H1 (cell line): Measurements from ENCODE around the gene NUDT3. TPM values are rescaled to one million over a fixed set of nuclear protein-coding genes. Genes with fewer than 3 reads are reported as not detected.

Source experiments
- CTCF ChIA-PET: fragments of 300-600 bp; sonication (Branson Sonifier 250); formaldehyde crosslinking; loops from one replicate; lab custom pipeline; 2021; ENCODE audit not compliant: partially characterized antibody; lab: Charles Lee
- POLR2A ChIA-PET: fragments of 300-600 bp; sonication (Branson Sonifier 250); formaldehyde crosslinking; loops from one replicate; lab custom pipeline; 2021; ENCODE audit warnings: inconsistent platforms; ENCODE audit not compliant: partially characterized antibody; lab: Charles Lee
- DNase-seq, 2 experiments: peaks; one replicate each; pipeline versions ENCODE4 v3.0.0 to v3.0.0-alpha.2; 2010 to 2022; ENCODE audit warnings: low spot score in 2 of 2, low read depth in 1 of 2, mixed read lengths in 1 of 2
- FAIRE-seq: peaks from 2 replicates; lab custom pipeline; 2011; peaks lifted over from hg19 to GRCh38; lab: Jason Lieb, UNC
- H2AFZ ChIP-seq: 2 replicates; pipeline ENCODE4 v1.8.1; 2012; ENCODE audit warnings: low read length, inconsistent platforms
- H2AK5ac ChIP-seq: 2 replicates; pipeline ENCODE4 v1.6.1; 2013; ENCODE audit warnings: low read depth, low read length
- H2BK120ac ChIP-seq: replicated peaks from 2 replicates; pipeline ENCODE3; 2013; ENCODE audit warnings: low read depth, low read length, inconsistent platforms
- H2BK12ac ChIP-seq: 2 replicates; pipeline ENCODE4 v1.6.1; 2013; ENCODE audit warnings: low read depth, low read length
- H2BK15ac ChIP-seq: 2 replicates; pipeline ENCODE4 v1.6.1; 2013; ENCODE audit warnings: low read length
- H2BK20ac ChIP-seq: 2 replicates; pipeline ENCODE4 v1.6.1; 2013; ENCODE audit warnings: low read length
- H2BK5ac ChIP-seq: 2 replicates; pipeline ENCODE4 v1.6.1; 2013; ENCODE audit warnings: low read depth, low read length
- H3K14ac ChIP-seq: 2 replicates; pipeline ENCODE4 v1.6.1; 2013; ENCODE audit warnings: inconsistent platforms; ENCODE audit not compliant: insufficient read length
- H3K18ac ChIP-seq: 2 replicates; pipeline ENCODE4 v1.6.1; 2013; ENCODE audit warnings: low read length; ENCODE audit errors: extremely low read depth
- H3K23ac ChIP-seq: 2 replicates; pipeline ENCODE4 v1.6.1; 2013; ENCODE audit warnings: inconsistent platforms; ENCODE audit not compliant: insufficient read length
- H3K23me2 ChIP-seq: 2 replicates; pipeline ENCODE4 v1.6.1; 2013; ENCODE audit warnings: low read depth, low read length
- H3K27ac ChIP-seq: 2 replicates; pipeline ENCODE4 v1.6.1; 2011; ENCODE audit warnings: low read depth, low read length, inconsistent platforms
- H3K27me3 ChIP-seq, 4 experiments: replicated peaks in 1 of 4; 1 replicate in 1 of 4; 2 replicates in 3 of 4; pipeline versions ENCODE4 v1.6.1 to v1.8.1; 2011 to 2013; ENCODE audit warnings: low read length in 3 of 4, mild to moderate bottlenecking in 3 of 4, inconsistent platforms in 2 of 4, mixed read lengths in 2 of 4, moderate library complexity in 1 of 4; ENCODE audit not compliant: control insufficient read depth in 3 of 4, insufficient read depth in 3 of 4; ENCODE audit errors: extremely low read depth in 1 of 4
- H3K36me3 ChIP-seq, 4 experiments: 2 replicates each; pipeline versions ENCODE4 v1.6.1 to v1.8.1; 2011 to 2013; ENCODE audit warnings: mild to moderate bottlenecking in 4 of 4, low read length in 3 of 4, moderate library complexity in 2 of 4, control low read depth in 1 of 4, inconsistent platforms in 1 of 4; ENCODE audit not compliant: insufficient read depth in 4 of 4, control insufficient read depth in 2 of 4
- H3K4ac ChIP-seq: replicated peaks from 2 replicates; pipeline ENCODE3; 2013; ENCODE audit warnings: low read length, low read depth, mixed read lengths, inconsistent platforms; ENCODE audit not compliant: insufficient read length
- H3K4me1 ChIP-seq, 4 experiments: replicated peaks in 1 of 4; 1 replicate in 1 of 4; 2 replicates in 3 of 4; pipeline versions ENCODE4 v1.6.1 to v1.8.1; 2011 to 2013; ENCODE audit warnings: low read length in 3 of 4, inconsistent platforms in 2 of 4, mixed read lengths in 1 of 4; ENCODE audit not compliant: insufficient read depth in 4 of 4, control insufficient read depth in 3 of 4
- H3K4me2 ChIP-seq, 2 experiments: 2 replicates each; pipeline versions ENCODE4 v1.6.1 to v1.8.1; 2011 to 2013; ENCODE audit warnings: low read depth in 2 of 2, low read length in 2 of 2, control low read depth in 1 of 2, inconsistent platforms in 1 of 2, mild to moderate bottlenecking in 1 of 2; ENCODE audit not compliant: insufficient read depth in 1 of 2
- H3K4me3 ChIP-seq, 4 experiments: fragments of 200-600, 300-600 bp in 1 of 4; sonication (generic), shearing (Covaris generic), sonication (Bioruptor Twin) in 1 of 4; 2 replicates each; pipeline versions ENCODE4 v1.5.1 to v1.8.1; 2011 to 2016; ENCODE audit warnings: low read length in 4 of 4, low read depth in 3 of 4, control low read depth in 2 of 4, inconsistent platforms in 2 of 4, mild to moderate bottlenecking in 2 of 4, mixed read lengths in 1 of 4, moderate library complexity in 1 of 4; ENCODE audit not compliant: insufficient read depth in 2 of 4; ENCODE audit errors: extremely low read depth in 1 of 4
- H3K56ac ChIP-seq: replicated peaks from 2 replicates; pipeline ENCODE3; 2013; ENCODE audit warnings: low read depth, mild to moderate bottlenecking, mixed read lengths, low read length, inconsistent platforms; ENCODE audit not compliant: insufficient read length
- H3K79me1 ChIP-seq: 2 replicates; pipeline ENCODE4 v1.6.1; 2013; ENCODE audit warnings: low read depth, low read length, control low read depth
- H3K79me2 ChIP-seq, 2 experiments: 2 replicates each; pipeline versions ENCODE4 v1.6.1 to v1.8.1; 2012 to 2013; ENCODE audit warnings: low read length in 2 of 2, mild to moderate bottlenecking in 2 of 2, inconsistent platforms in 1 of 2; ENCODE audit not compliant: insufficient read depth in 2 of 2, control insufficient read depth in 1 of 2
- H3K9ac ChIP-seq, 4 experiments: replicated peaks in 1 of 4; 1 replicate in 1 of 4; 2 replicates in 3 of 4; pipeline versions ENCODE4 v1.6.1 to v1.8.1; 2011 to 2013; ENCODE audit warnings: low read depth in 3 of 4, low read length in 3 of 4, control low read depth in 2 of 4, mild to moderate bottlenecking in 2 of 4, moderate library complexity in 2 of 4, inconsistent platforms in 1 of 4; ENCODE audit errors: extremely low read depth in 1 of 4
- H3K9me3 ChIP-seq, 2 experiments: 2 replicates each; pipeline versions ENCODE4 v1.6.1 to v1.8.1; 2012 to 2013; ENCODE audit warnings: mild to moderate bottlenecking in 2 of 2, moderate library complexity in 2 of 2, control low read depth in 1 of 2, inconsistent platforms in 1 of 2, low read depth in 1 of 2, low read length in 1 of 2, mixed read lengths in 1 of 2; ENCODE audit not compliant: insufficient read depth in 2 of 2
- H4K20me1 ChIP-seq, 2 experiments: replicated peaks in 1 of 2; 2 replicates each; pipeline versions ENCODE3 to v1.8.1; 2011 to 2013; ENCODE audit warnings: inconsistent platforms in 2 of 2, low read length in 2 of 2, mild to moderate bottlenecking in 1 of 2; ENCODE audit not compliant: insufficient read depth in 2 of 2, control insufficient read depth in 1 of 2
- H4K5ac ChIP-seq: 2 replicates; pipeline ENCODE4 v1.6.1; 2013; ENCODE audit warnings: low read length, low read depth, mixed read lengths, inconsistent platforms; ENCODE audit not compliant: insufficient read length
- H4K8ac ChIP-seq: 2 replicates; pipeline ENCODE4 v1.8.0; 2013; ENCODE audit warnings: mild to moderate bottlenecking, moderate library complexity, low read length, inconsistent platforms; ENCODE audit not compliant: insufficient read depth; ENCODE audit errors: extremely low read depth
- H4K91ac ChIP-seq: replicated peaks from 2 replicates; pipeline ENCODE3; 2013; ENCODE audit warnings: low read length, mixed read lengths, inconsistent platforms; ENCODE audit not compliant: insufficient read length
- CEBPB ChIP-seq: IDR thresholded peaks from 2 replicates; pipeline ENCODE4 v1.6.1; 2012; ENCODE audit warnings: low read depth, low read length
- CTCF ChIP-seq, 3 experiments: IDR thresholded peaks; 1 replicate in 2 of 3; 2 replicates in 1 of 3; pipeline versions ENCODE4 v1.5.1 to v1.6.1; 2011; ENCODE audit warnings: low read length in 3 of 3, mild to moderate bottlenecking in 3 of 3, inconsistent platforms in 2 of 3, low read depth in 1 of 3, moderate library complexity in 1 of 3; ENCODE audit not compliant: insufficient read depth in 1 of 3; ENCODE audit errors: control extremely low read depth in 1 of 3
- MAFK ChIP-seq: IDR thresholded peaks from 2 replicates; pipeline ENCODE4 v1.6.1; 2012; ENCODE audit warnings: low read depth, mild to moderate bottlenecking, improper control_type of control experiment, low read length
- TBP ChIP-seq: IDR thresholded peaks from 2 replicates; pipeline ENCODE4 v1.6.1; 2011; ENCODE audit warnings: low read depth, low read length, improper control_type of control experiment
- TEAD4 ChIP-seq: IDR thresholded peaks from 2 replicates; pipeline ENCODE4 v1.6.1; 2012; ENCODE audit warnings: low read depth, low read length, inconsistent platforms, mixed read lengths
- WGBS, 2 experiments: shearing (Covaris generic) in 1 of 2; methylation state at CpG; one replicate each; pipeline versions ENCODE4 v1.1.6 to v1.1.7; 2013 to 2015; ENCODE audit warnings: low lambda C conversion rate in 2 of 2, mixed read lengths in 2 of 2, inconsistent platforms in 1 of 2, low coverage in 1 of 2, missing lambda C conversion rate in 1 of 2; ENCODE audit not compliant: insufficient replicate concordance in 2 of 2, insufficient coverage in 1 of 2, insufficient read length in 1 of 2; ENCODE audit errors: extremely low coverage in 1 of 2, missing lambda C conversion rate in 1 of 2; 5-methylcytosine and 5-hydroxymethylcytosine counted together
- polyA plus RNA-seq, 7 experiments: library from polyadenylated mRNA; depleted of rRNA in 3 of 7; stranded (reverse) in 5 of 7; unstranded in 2 of 7; fragments of >200 nt in 5 of 7; fragments of 200-250 nt in 2 of 7; gene quantifications; 1 replicate in 5 of 7; 2 replicates in 1 of 7; 4 replicates in 1 of 7; pipeline versions ENCODE4 v1.2.1 to v1.2.3, GENCODE V29; 2011 to 2013; ENCODE audit warnings: missing spikeins in 2 of 7, mixed read lengths in 2 of 7
- total RNA-seq: library from RNA; stranded (reverse); fragmentation: NEBNext Ultra II Directional; extraction: Animal tissue kit (Norgen Biotek cat#: 25700); gene quantifications from 2 replicates; pipeline ENCODE4 v1.2.1, GENCODE V29; 2021

Gene NUDT3
- total and polyA plus RNA-seq, 2 of the 8 experiments (the other 6 are each of a cell fraction or from before 2014, with no cell fraction given) = 14.1 to 36.9 TPM

GRCh38 chr6:34339971-34340370, 52.5 kb downstream of the NUDT3 start:
- peaks cover 3 to 23% of the 10 kb centered on the region in 2 experiments; a peak in 1 of 4 replicates for H3K79me2 ChIP-seq
- H4K20me1 ChIP-seq = peaks cover 0 to 3% of the 10 kb centered on the region in 2 experiments
- H2BK20ac ChIP-seq = no peak overlapping the region

More at GRCh38 chr6:34339971-34340370, 52.5 kb downstream of the NUDT3 start:
- H3K4me3 ChIP-seq = no peak overlapping the region
- FAIRE-seq = no peak
- TF ChIP-seq CEBPB (no peak), CTCF (IDR thresholded peaks at IDR 0.05; ENCODE audit: control extremely low read depth in 1 of 3, insufficient read depth in 1 of 3, low read depth in 1 of 3, low read length in 3 of 3) (no peak), TBP (no peak), MAFK (peak; percentile 87), TEAD4 (no peak)
- TF ChIP-seq, all 59 proteins: peak for 1
- no peak overlapping the region for H3K56ac ChIP-seq
- H3K4me2 ChIP-seq = no peak overlapping the region
- no peak overlapping the region for H3K14ac ChIP-seq
- H3K9ac ChIP-seq = no peak overlapping the region
- H3K23ac ChIP-seq = no peak overlapping the region
- ChIA-PET CTCF (interaction anchor here (0.6 to 1.3 kb wide), 4 partner anchors 16 to 90 kb away, joined by 3 to 4 read pairs (median 4); no protein-coding TSS in a partner anchor), POLR2A (interaction anchor here (0.8 to 1.6 kb wide), 3 partner anchors 85 to 192 kb away, joined by 3 read pairs; no protein-coding TSS in a partner anchor)
- no peaks in the 10 kb centered on the region for H3K9me3 ChIP-seq
- H2AFZ ChIP-seq = no peak overlapping the region
- no peaks in the 10 kb centered on the region for H3K4me1 ChIP-seq
- H4K5ac ChIP-seq = no peak overlapping the region
- peaks cover 0 to 4% (median 2%) of the 10 kb centered on the region in 4 experiments; a peak in 3 of 8 replicates for H3K36me3 ChIP-seq
- H3K23me2 ChIP-seq = no peaks in the 10 kb centered on the region
- H2BK15ac ChIP-seq = no peak overlapping the region
- H2BK5ac ChIP-seq = no peak overlapping the region
- no peak overlapping the region for H4K8ac ChIP-seq
- H2AK5ac ChIP-seq = no peak overlapping the region
- H2BK120ac ChIP-seq = no peak overlapping the region
- H3K27me3 ChIP-seq = no peaks in the 10 kb centered on the region
- H3K18ac ChIP-seq = no peak overlapping the region
- no peak overlapping the region for H4K91ac ChIP-seq
- 85% methylated on average over 3 of the region's 3 CpGs; no CpG with 5 or more reads in 1 of the 2 experiments for WGBS, 2 experiments
- no peak overlapping the region for H3K4ac ChIP-seq
- no peak overlapping the region for H3K27ac ChIP-seq
- H2BK12ac ChIP-seq = no peak overlapping the region
- no peaks in the 10 kb centered on the region; the same call in 1 of the 2 replicates for H3K79me1 ChIP-seq
- no peak for DNase-seq
